Fibroblast of lung (primary cell): ENCODE data around the gene MRC2.

Experiments
- EZH2 ChIP-seq: IDR thresholded peaks from 2 replicates; pipeline ENCODE4 v1.5.1; 2012; ENCODE audit warnings: low read length, control low read depth, mild to moderate bottlenecking; ENCODE audit errors: missing control alignments
- TF ChIP-seq, protein P1 (sequence below), 2 donors: IDR thresholded peaks in 1 of 2; conservative IDR thresholded peaks in 1 of 2; 1 replicate in 1 of 2; 2 replicates in 1 of 2; pipeline ENCODE4 v1.5.1; 2011 to 2012; ENCODE audit warnings: low read length in 2 of 2, control low read depth in 1 of 2, inconsistent platforms in 1 of 2, low read depth in 1 of 2, mild to moderate bottlenecking in 1 of 2

- TF ChIP-seq, protein P1, sequence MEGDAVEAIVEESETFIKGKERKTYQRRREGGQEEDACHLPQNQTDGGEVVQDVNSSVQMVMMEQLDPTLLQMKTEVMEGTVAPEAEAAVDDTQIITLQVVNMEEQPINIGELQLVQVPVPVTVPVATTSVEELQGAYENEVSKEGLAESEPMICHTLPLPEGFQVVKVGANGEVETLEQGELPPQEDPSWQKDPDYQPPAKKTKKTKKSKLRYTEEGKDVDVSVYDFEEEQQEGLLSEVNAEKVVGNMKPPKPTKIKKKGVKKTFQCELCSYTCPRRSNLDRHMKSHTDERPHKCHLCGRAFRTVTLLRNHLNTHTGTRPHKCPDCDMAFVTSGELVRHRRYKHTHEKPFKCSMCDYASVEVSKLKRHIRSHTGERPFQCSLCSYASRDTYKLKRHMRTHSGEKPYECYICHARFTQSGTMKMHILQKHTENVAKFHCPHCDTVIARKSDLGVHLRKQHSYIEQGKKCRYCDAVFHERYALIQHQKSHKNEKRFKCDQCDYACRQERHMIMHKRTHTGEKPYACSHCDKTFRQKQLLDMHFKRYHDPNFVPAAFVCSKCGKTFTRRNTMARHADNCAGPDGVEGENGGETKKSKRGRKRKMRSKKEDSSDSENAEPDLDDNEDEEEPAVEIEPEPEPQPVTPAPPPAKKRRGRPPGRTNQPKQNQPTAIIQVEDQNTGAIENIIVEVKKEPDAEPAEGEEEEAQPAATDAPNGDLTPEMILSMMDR (conservative IDR thresholded peaks at IDR 0.05 in 1 of 2, IDR thresholded peaks at IDR 0.05 in 1 of 2; ENCODE audit: low read depth in 1 of 2, low read length in 2 of 2): no peak
- no peak for TF ChIP-seq EZH2
These were observed 91.0 kb downstream of the MRC2 start for GRCh38 chr17:62718429-62718828.
